Right hindlimb (tissue), 1 donor: ENCODE results near the gene MAX.

Source experiments
- DNase-seq: peaks from one replicate; pipeline ENCODE4 v3.0.0-alpha.2; 2018

Gene MAX

GRCh38 chr14:65072256-65072655 lies 30.1 kb downstream of the MAX start:
- DNase-seq: no peak

GRCh38 chr14:65071544-65071943 lies 30.8 kb downstream of the MAX start:
- no peak for DNase-seq

- peak; percentile 41 for DNase-seq
Measured at GRCh38 chr14:65070471-65070976, 31.8 kb downstream of the MAX start.

- no peak for DNase-seq
Measured at GRCh38 chr14:65069874-65070413, 32.4 kb downstream of the MAX start.

- DNase-seq: no peak
Measured at GRCh38 chr14:65065719-65066118, 36.6 kb downstream of the MAX start.

- no peak for DNase-seq
Measured at GRCh38 chr14:65062096-65063075, 39.9 kb downstream of the MAX start.

GRCh38 chr14:65057695-65058094 lies 44.6 kb downstream of the MAX start:
- DNase-seq: no peak

GRCh38 chr14:65054471-65055085 lies 47.7 kb downstream of the MAX start:
- DNase-seq: no peak

- no peak for DNase-seq
Measured at GRCh38 chr14:65053466-65053865, 48.9 kb downstream of the MAX start.

- DNase-seq: no peak
Measured at GRCh38 chr14:65052832-65053231, 49.5 kb downstream of the MAX start.

- no peak for DNase-seq
Measured at GRCh38 chr14:65045709-65046108, 56.6 kb downstream of the MAX start.

GRCh38 chr14:65045006-65045405 lies 57.3 kb downstream of the MAX start:
- no peak for DNase-seq

- DNase-seq: no peak
Measured at GRCh38 chr14:65044596-65044959, 57.7 kb downstream of the MAX start.

GRCh38 chr14:65043893-65044595 lies 58.3 kb downstream of the MAX start:
- no peak for DNase-seq

GRCh38 chr14:65042731-65043372 lies 59.5 kb downstream of the MAX start:
- no peak for DNase-seq

GRCh38 chr14:65042296-65042695 lies 60.0 kb downstream of the MAX start:
- no peak for DNase-seq

GRCh38 chr14:65041434-65041915 lies 60.8 kb downstream of the MAX start:
- no peak for DNase-seq

- no peak for DNase-seq
Measured at GRCh38 chr14:65040666-65041433, 61.5 kb downstream of the MAX start.

GRCh38 chr14:65038966-65039365 lies 63.4 kb downstream of the MAX start:
- no peak for DNase-seq

GRCh38 chr14:65035049-65035448 lies 67.3 kb downstream of the MAX start:
- DNase-seq: no peak

- no peak for DNase-seq
Measured at GRCh38 chr14:65034021-65034420, 68.3 kb downstream of the MAX start.

GRCh38 chr14:65033181-65033580 lies 69.1 kb downstream of the MAX start:
- DNase-seq: no peak
